HG02852 (cell line): ENCODE results near the gene CDV3.
"Not testable (repeated sequence)": the region's sequence is repeated elsewhere in the genome, so short reads cannot be mapped to it uniquely, and the experiment has no call there.

ENCODE experiments used
- ATAC-seq: cut with Tn5 transposase; IDR thresholded peaks from one replicate; pipeline ENCODE4 v1.9.1; 2021; ENCODE audit warnings: mild to moderate bottlenecking, moderate library complexity; ENCODE audit not compliant: unreplicated experiment

CDV3 gene

GRCh38 chr3:133573629-133574194 is at the start of gene CDV3:
CDV3 (plus strand) TSS chr3:133573686; CDS start chr3:133574045, 359 bp downstream.
- ATAC-seq, result peak; percentile 23

DNA sequence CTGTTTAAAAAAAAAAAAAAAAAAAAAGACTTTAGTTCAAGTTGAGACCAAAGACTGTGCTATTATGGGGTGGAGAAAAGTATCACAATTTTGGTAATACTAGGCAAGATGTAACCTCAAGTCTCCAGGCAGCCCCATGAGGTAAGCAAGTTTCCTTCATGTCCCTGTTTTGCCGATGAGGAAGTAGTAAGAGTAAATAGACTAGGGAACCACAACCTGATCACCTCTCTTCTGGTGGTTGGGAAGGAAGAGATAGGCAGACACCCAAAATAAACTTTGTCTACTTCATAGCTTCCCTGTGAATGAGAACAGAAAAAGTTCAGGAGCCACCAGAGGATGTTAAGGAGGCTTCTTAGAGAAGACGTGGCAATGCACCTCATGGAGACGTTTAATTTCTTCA is 49.7 kb upstream of the CDV3 start:
- not testable (repeated sequence) for ATAC-seq

DNA sequence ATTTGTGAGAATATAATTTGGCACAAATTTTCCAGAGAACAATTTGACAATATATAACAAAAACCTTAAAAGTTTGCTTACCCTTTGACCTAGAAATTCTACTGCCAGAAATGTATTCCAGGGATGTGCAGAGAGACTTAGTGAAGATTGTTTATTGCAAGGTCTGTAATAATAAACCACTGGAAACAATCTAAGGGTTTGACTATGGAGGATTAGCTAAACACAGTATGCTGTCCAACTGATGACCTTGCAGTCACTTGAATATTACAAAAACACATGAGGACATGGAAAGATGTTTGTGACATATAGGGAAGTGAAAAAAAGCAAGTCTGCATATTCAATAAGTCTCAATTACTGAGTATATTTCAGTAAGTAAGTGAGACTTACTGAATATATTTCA is 48.1 kb upstream of the CDV3 start:
- no peak for ATAC-seq

- no peak for ATAC-seq
These were observed 46.3 kb upstream of the CDV3 start for GRCh38 chr3:133527081-133527715.

DNA sequence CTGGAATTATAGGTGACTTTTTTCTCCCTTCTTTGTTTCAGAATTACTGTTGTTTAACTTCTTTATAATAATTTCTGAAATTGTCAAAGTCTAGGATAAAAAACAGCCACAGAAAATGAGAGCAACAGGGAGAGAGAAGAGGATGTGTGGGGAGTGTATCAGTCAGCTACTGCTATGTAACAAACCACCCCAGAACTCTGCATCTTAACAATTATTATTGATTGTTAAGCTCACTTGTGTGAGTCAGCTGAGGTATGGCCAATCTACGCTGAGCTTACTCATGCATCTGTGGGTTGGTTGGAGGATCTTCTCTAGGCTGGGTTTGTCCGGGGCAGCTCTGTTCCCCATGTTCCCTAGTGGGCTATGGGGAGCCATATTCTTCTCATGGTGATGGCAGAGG is 43.7 kb upstream of the CDV3 start:
- ATAC-seq, result no peak

GRCh38 chr3:133531981-133532380 is 41.5 kb upstream of the CDV3 start:
- ATAC-seq, result no peak

DNA sequence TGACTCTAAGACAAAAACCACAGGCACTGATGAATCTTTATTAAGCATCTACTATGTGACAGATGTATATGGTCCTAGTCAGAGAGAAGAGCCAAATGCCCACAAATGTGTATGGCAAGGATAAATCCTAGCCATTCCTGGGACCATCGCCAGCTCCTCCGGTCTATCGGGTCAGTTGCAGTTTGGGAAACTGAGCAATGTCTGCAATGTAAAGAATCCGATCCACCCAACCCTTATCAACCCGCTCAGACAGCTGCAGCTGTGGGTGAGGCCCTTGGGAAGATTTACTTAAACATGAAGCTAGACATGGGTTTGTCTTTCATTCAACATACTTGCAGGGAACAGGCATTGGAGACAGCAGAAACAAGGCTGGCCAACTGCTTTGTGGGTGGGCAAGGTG is 40.5 kb upstream of the CDV3 start:
- ATAC-seq, result no peak

- no peak for ATAC-seq
These were observed 37.3 kb upstream of the CDV3 start for GRCh38 chr3:133535971-133536881.

DNA sequence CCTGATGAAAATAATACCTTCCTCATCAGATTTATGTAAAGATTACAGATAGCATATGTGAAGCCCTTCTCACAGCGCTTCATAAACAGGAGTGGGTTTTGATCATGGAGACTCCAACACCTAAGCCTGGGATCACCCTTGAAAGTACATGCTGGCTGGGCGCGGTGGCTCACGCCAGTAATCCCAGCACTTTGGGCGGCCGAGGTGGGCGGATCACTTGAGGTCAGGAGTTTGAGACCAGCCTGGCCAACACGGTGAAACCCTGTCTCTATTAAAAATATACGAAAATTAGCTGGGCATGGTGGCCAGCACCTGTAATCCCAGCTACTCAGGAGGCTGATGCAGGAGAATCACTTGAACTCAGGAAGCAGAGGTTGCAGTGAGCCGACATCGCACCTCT is 36.4 kb upstream of the CDV3 start:
- ATAC-seq, result not testable (repeated sequence)

DNA sequence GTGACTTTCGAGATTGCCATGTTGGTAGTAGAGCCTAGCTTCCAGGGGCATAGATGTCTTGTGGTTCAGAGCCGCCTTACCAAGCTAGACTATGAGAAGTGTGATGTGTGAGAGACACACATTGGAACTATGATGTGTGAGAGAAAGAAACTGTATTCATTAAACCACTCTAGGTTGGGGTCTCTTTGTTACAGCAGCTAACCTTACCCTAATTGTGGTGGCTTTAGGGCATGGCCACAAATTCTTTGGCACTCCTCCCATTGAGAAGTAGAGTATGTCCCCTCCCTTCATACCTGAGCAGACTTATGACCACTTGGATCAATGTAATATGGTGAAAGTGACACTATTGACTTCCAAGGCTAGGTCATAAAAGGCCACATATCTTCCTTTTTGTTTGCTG is 35.3 kb upstream of the CDV3 start:
- no peak for ATAC-seq

GRCh38 chr3:133540896-133541674 is 32.4 kb upstream of the CDV3 start:
- peak; percentile 80 for ATAC-seq

DNA sequence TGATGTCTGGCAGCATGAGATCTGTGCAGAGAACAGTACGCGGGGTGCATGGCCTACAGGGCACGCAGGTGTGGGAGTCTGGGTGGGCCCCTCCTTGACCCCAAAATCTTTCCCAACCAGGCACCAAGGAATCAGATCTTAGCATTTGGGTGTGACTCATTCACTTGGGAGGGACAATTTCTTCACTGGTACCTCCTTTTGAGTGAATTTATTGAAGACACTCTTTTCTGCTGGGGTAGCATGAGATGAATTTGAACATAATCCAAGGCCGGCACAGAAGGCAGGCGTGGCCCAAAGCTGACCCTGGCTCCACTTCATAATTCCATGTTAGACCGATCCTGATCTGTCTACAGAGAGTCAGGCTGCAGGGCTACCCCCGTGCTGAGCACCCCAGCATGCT is 30.6 kb upstream of the CDV3 start:
- no peak for ATAC-seq

- not testable (repeated sequence) for ATAC-seq
These were observed 28.5 kb upstream of the CDV3 start for GRCh38 chr3:133544983-133545382.

- no peak for ATAC-seq
These were observed 25.9 kb upstream of the CDV3 start for GRCh38 chr3:133547432-133548041.

DNA sequence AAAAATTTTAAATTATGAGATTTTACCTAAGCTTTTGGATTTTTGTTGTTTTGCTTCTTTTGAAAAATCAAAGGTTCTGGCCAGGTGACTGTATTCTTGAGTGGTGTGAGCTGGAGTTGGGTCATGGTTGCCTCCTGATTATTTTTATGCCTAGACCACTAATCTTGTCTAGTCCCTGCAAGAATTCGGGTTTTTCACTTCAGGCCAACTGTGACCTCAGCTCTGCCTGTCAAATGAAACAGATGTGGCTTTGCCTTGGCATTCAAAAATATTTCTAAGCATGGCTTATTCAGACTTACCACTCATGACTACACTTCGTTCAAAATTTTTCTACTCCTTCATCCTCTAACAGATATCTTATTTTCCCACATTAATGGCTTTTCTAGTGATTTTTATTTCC is 25.4 kb upstream of the CDV3 start:
- ATAC-seq, result no peak

GRCh38 chr3:133549565-133549964 is 23.9 kb upstream of the CDV3 start:
- ATAC-seq, result no peak

GRCh38 chr3:133551589-133551988 is 21.9 kb upstream of the CDV3 start:
- not testable (repeated sequence) for ATAC-seq

DNA sequence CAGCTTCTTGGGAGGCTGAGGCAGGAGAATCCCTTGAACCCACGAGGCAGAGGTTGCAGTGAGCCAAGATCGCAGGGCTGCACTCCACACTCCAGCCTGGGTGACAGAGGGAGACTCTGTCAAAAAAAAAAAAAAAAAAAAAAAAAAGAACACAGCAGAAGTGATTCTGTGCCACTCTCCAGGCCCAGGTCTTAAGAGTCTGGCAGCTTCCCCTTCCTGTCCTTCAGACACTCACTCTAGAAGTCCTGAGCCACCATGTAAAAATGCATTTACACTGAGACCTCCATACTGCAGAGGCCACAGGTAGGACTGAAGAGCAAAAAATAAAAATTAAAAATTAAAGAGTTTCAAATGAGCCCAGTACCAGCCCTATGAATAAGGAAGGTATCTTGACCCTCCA is 11.8 kb upstream of the CDV3 start:
- ATAC-seq, result no peak

- no peak for ATAC-seq
These were observed 11.1 kb upstream of the CDV3 start for GRCh38 chr3:133562376-133562775.

GRCh38 chr3:133563186-133563591 is 10.3 kb upstream of the CDV3 start:
- ATAC-seq, result no peak

- ATAC-seq, result no peak
These were observed 9.7 kb upstream of the CDV3 start for GRCh38 chr3:133563816-133564215.
